Suprapubic skin (tissue), 3 donors: Measurements from ENCODE around the gene RCHY1.

ENCODE experiments used
- CTCF ChIP-seq, 2 donors: fragments of 200-600 bp in 1 of 2; fragments of 450-650 bp in 1 of 2; sonication (generic) in 1 of 2; IDR thresholded peaks; one replicate each; pipeline ENCODE4 v1.5.1; 2016 to 2019; ENCODE audit warnings: antibody characterized with exemption in 2 of 2, mild to moderate bottlenecking in 1 of 2, moderate library complexity in 1 of 2
- POLR2AphosphoS5 ChIP-seq, 3 donors: sonication (generic); formaldehyde crosslinking; IDR thresholded peaks; one replicate each; pipeline ENCODE4 v1.6.1; 2017; ENCODE audit warnings: antibody characterized with exemption in 3 of 3

- no peak for TF ChIP-seq POLR2AphosphoS5 (IDR thresholded peaks at IDR 0.05)
- no peak for TF ChIP-seq CTCF (IDR thresholded peaks at IDR 0.05)
Measured at GRCh38 chr4:75432683-75433082, 81.5 kb downstream of the RCHY1 start.
